ENCODE results near the gene ANKRD31. TPM values are rescaled to one million over a fixed set of nuclear protein-coding genes. Genes with fewer than 3 reads are reported as not detected.
"Not testable (repeated sequence)": the region's sequence is repeated elsewhere in the genome, so short reads cannot be mapped to it uniquely, and the experiment has no call there.

Gene ANKRD31
- total and polyA plus RNA-seq, 7 donors = 0.01 to 0.11 (median 0.06) TPM; not detected in 2

DNA sequence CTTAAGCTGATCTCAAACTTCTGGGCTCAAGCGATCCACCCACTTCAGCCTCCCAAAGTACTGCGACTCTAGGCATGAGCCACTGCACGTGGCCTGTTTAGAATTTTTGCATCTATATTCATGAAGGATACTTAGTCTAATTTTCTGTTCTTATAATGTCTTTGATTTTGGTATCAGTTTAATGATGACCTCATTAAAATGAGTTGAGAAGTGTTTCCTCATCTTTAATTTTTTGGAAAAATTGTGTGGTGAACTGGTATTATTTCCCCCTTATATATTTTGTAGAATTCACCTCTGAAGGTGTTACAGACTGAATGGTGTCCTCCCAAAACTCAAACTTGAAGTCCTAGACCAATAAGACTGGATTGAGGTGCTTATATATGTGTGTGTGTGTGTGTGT, 46.5 kb downstream of the ANKRD31 start:
- DNase-seq = no peak
- Histone ChIP-seq H3K4me3 (no peak overlapping the region), H3K36me3 (ENCODE audit: insufficient read depth in 1 of 2, low read depth in 1 of 2) (no peaks in the 10 kb centered on the region), H3K27ac (no peak overlapping the region), H3K9me3 (no peaks in the 10 kb centered on the region), H3K27me3 (ENCODE audit: insufficient read depth in 3 of 3, low read length in 2 of 3) (no peaks in the 10 kb centered on the region), H3K4me1 (no peaks in the 10 kb centered on the region)
- no peak for ATAC-seq
- WGBS, 3 donors = 84 to 95% (median 86%) methylated on average over 3 of the region's 3 CpGs
- intact Hi-C loops (cut with DNase I) = no loop called here
- TF ChIP-seq, protein P1, sequence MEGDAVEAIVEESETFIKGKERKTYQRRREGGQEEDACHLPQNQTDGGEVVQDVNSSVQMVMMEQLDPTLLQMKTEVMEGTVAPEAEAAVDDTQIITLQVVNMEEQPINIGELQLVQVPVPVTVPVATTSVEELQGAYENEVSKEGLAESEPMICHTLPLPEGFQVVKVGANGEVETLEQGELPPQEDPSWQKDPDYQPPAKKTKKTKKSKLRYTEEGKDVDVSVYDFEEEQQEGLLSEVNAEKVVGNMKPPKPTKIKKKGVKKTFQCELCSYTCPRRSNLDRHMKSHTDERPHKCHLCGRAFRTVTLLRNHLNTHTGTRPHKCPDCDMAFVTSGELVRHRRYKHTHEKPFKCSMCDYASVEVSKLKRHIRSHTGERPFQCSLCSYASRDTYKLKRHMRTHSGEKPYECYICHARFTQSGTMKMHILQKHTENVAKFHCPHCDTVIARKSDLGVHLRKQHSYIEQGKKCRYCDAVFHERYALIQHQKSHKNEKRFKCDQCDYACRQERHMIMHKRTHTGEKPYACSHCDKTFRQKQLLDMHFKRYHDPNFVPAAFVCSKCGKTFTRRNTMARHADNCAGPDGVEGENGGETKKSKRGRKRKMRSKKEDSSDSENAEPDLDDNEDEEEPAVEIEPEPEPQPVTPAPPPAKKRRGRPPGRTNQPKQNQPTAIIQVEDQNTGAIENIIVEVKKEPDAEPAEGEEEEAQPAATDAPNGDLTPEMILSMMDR (IDR thresholded peaks at IDR 0.05) = no peak

DNA sequence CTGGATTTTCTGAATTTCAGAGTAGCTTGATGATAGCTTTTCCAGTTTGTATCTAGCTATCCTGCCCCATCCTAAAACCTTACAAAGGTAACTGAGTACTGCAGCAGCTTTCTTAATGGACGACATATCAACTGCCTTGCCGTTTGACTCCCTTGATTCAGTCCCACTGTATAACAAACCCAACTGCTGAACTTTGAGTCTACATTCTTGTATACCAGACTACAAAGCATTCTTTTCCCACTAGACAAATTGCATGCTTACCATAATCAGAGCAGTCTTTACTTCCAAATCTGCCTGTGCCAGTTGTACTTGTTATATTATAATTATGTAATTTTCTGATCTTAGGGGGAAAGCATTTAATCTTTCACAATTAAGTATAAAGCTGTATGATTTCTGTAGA, 47.3 kb downstream of the ANKRD31 start:
- DNase-seq (no peak), ATAC-seq (no peak)
- Histone ChIP-seq H3K4me3 (no peak overlapping the region), H3K4me1 (no peaks in the 10 kb centered on the region), H3K36me3 (ENCODE audit: insufficient read depth in 1 of 2, low read depth in 1 of 2) (no peaks in the 10 kb centered on the region), H3K27ac (no peak overlapping the region), H3K9me3 (no peaks in the 10 kb centered on the region), H3K27me3 (ENCODE audit: insufficient read depth in 3 of 3, low read length in 2 of 3) (no peaks in the 10 kb centered on the region)
- TF ChIP-seq, protein P1 (IDR thresholded peaks at IDR 0.05) = no peak
- WGBS, 3 donors = 66 to 73% (median 70%) methylated on average over 2 of the region's 2 CpGs
- intact Hi-C loops (cut with DNase I) = no loop called here

DNA sequence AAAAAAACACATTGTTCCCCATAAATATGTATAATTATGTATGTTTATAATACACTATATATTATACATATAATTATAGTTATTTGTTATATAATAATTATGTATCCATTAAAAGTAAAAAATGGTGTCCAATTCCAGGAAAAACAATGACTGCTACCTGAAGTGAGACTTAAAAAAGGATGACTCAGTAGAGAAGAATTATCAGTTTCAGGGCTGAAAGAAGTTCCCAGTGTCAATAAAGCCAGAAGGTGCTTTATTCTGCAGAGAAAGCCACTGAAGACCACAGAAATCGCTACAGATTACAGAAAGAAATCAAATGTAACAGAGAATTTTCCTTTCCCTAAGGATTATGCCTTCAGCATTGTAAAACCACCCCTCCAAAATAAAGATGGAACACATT, 50.9 kb downstream of the ANKRD31 start:
- intact Hi-C loops (cut with DNase I) = no loop called here
- no peak overlapping the region for H3K4me3 ChIP-seq
- H3K27ac ChIP-seq = no peak overlapping the region
- no peaks in the 10 kb centered on the region for H3K4me1 ChIP-seq
- TF ChIP-seq, protein P1 (IDR thresholded peaks at IDR 0.05) = no peak
- H3K36me3 ChIP-seq (ENCODE audit: insufficient read depth in 1 of 2, low read depth in 1 of 2) = no peaks in the 10 kb centered on the region
- no peak for DNase-seq
- H3K27me3 ChIP-seq (ENCODE audit: insufficient read depth in 3 of 3, low read length in 2 of 3) = no peaks in the 10 kb centered on the region
- ATAC-seq = no peak
- WGBS, 3 donors = 65 to 75% (median 70%) methylated on average over 1 of the region's 1 CpG
- H3K9me3 ChIP-seq = no peaks in the 10 kb centered on the region

DNA sequence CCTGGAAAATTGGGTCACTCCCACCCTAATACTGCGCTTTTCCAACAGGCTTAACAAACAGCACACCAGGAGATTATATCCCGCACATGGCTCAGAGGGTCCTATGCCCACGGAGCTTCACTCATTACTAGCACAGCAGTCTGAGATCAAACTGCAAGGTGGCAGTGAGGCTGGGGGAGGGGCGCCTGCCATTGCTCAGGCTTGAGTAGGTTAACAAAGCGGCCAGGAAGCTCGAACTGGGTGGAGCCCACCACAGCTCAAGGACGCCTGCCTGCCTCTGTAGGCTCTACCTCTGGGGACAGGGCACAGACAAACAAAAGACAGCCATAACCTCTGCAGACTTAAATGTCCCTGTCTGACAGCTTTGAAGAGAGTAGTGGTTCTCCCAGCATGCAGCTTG, 60.7 kb downstream of the ANKRD31 start:
- H3K36me3 ChIP-seq (ENCODE audit: insufficient read depth in 1 of 2, low read depth in 1 of 2); intact Hi-C loops (cut with DNase I); H3K27me3 ChIP-seq (ENCODE audit: insufficient read depth in 3 of 3, low read length in 2 of 3); H3K27ac ChIP-seq; H3K4me1 ChIP-seq; H3K9me3 ChIP-seq; H3K4me3 ChIP-seq; DNase-seq; ATAC-seq: not testable (repeated sequence)
- 89 to 95% (median 93%) methylated on average over 7 of the region's 7 CpGs for WGBS, 3 donors

DNA sequence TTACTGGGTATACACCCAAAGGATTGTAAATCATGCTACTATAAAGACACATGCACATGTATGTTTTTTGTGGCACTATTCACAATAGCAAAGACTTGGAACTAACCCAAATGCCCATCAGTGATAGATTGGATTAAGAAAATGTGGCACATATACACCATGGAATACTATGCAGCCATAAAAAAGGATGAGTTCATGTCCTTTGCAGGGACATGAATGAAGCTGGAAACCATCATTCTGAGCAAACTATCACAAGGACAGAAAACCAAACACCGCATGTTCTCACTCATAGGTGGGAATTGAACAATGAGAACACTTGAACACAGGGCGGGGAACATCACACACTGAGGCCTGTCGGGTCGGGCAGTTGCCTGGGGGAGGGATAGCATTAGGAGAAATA, 61.8 kb downstream of the ANKRD31 start:
- intact Hi-C loops (cut with DNase I); H3K4me1 ChIP-seq: not testable (repeated sequence)

DNA sequence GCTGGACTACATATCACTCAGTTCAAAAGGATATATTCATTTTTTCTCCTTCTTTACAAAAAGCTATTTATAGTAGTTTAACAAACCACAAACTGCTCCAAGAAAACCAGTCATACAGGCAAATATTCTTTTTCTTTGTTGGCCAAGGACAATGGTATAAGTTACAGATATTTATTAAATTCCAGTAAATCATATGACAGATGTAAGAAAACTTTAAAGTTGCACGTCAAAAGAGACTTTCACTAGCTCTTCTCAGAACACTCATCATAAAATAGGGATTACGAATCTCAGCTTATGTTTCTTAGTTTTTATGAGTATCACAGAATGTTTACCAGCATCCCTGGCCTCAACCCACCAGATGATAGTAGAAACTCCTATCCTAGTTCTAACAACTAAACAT, 67.2 kb downstream of the ANKRD31 start:
- intact Hi-C loops (cut with DNase I) = no loop called here
- 38 to 45% (median 41%) methylated on average over 2 of the region's 2 CpGs for WGBS, 3 donors
- Histone ChIP-seq H3K4me1 (no peaks in the 10 kb centered on the region), H3K36me3 (ENCODE audit: insufficient read depth in 1 of 2, low read depth in 1 of 2) (no peaks in the 10 kb centered on the region), H3K27me3 (ENCODE audit: insufficient read depth in 3 of 3, low read length in 2 of 3) (no peaks in the 10 kb centered on the region), H3K9me3 (no peaks in the 10 kb centered on the region), H3K27ac (no peak overlapping the region), H3K4me3 (no peak overlapping the region)
- DNase-seq (no peak), ATAC-seq (no peak)
- TF ChIP-seq, protein P1 (IDR thresholded peaks at IDR 0.05) = no peak

More for the DNA sequence above, 61.8 kb downstream of the ANKRD31 start:
- not testable (repeated sequence) for H3K36me3 ChIP-seq (ENCODE audit: insufficient read depth in 1 of 2, low read depth in 1 of 2); ATAC-seq; H3K27me3 ChIP-seq (ENCODE audit: insufficient read depth in 3 of 3, low read length in 2 of 3); H3K9me3 ChIP-seq; DNase-seq; H3K27ac ChIP-seq; H3K4me3 ChIP-seq
- 89 to 97% (median 95%) methylated on average over 3 to 4 of the region's 4 CpGs for WGBS, 3 donors
